ENCODE results near the gene NMT1.

DNA sequence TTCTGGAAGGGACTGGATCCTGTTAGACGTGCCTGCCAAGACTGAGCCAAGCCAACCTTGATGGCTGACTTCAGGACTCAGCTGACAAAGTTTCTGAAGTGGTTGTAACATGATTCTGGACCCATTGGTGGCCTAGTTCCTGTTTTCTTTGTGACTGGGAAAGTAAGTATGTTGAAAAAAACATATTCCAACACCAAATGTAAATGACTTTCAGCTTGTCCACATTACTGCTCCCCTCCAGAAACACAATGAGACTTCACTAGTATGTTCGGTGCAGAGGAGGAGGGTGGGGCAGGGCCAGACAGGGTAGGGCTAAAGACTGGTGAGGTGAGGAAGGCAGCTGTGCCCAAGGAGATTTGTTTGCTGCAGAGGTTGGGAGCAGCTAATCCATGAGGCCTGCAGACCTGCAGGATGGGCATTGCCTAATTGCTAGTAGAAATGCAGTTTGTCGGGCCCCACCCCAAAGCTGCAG lies 26.4 kb downstream of the NMT1 start:
- TF ChIP-seq CTCF (IDR thresholded peaks at IDR 0.05) (no peak), EZH2phosphoT487 (IDR thresholded peaks at IDR 0.05) (no peak)

All from neural progenitor cell (in vitro differentiated cells).